Heart right ventricle (tissue), 16 donors: Measurements from ENCODE around the gene WASL. TPM values are rescaled to one million over a fixed set of nuclear protein-coding genes. Genes with fewer than 3 reads are reported as not detected.

Experiments
- ATAC-seq, 8 donors: fragments of 200-7000 bp; cut with Tn5 transposase; one replicate each; pipeline ENCODE4 v1.9.1; 2020; ENCODE audit warnings: mild to moderate bottlenecking in 8 of 8, moderate library complexity in 8 of 8, moderate number of reproducible peaks in 1 of 8
- DNase-seq, 2 donors: peaks; one replicate each; pipeline ENCODE4 v3.0.0-alpha.2; 2020
- H3K27ac ChIP-seq, 10 donors: fragments of 200-600 bp; sonication (generic) in 2 of 10; one replicate each; pipeline versions ENCODE4 v1.5.0 to v1.8.0; 2020 to 2022; ENCODE audit warnings: mild to moderate bottlenecking in 3 of 10
- H3K27me3 ChIP-seq, 7 donors: fragments of 200-600 bp; one replicate each; pipeline ENCODE4 v1.8.0; 2021 to 2022; ENCODE audit warnings: mild to moderate bottlenecking in 2 of 7
- H3K36me3 ChIP-seq, 9 donors: fragments of 200-600 bp; sonication (generic) in 1 of 9; one replicate each; pipeline versions ENCODE4 v1.5.0 to v1.8.0; 2020 to 2022; ENCODE audit warnings: mild to moderate bottlenecking in 2 of 9
- H3K4me1 ChIP-seq, 9 donors: fragments of 200-600 bp; sonication (generic) in 1 of 9; one replicate each; pipeline versions ENCODE4 v1.5.0 to v1.8.0; 2020 to 2022; ENCODE audit warnings: mild to moderate bottlenecking in 4 of 9
- H3K4me3 ChIP-seq, 10 donors: fragments of 200-600 bp; sonication (generic) in 2 of 10; one replicate each; pipeline versions ENCODE4 v1.5.0 to v1.8.0; 2020 to 2022; ENCODE audit warnings: mild to moderate bottlenecking in 7 of 10, moderate library complexity in 2 of 10
- H3K9me3 ChIP-seq, 11 donors: fragments of 200-600 bp in 10 of 11; sonication (generic) in 2 of 11; one replicate each; pipeline versions ENCODE4 v1.5.0 to v1.8.0; 2013 to 2022; ENCODE audit warnings: mild to moderate bottlenecking in 2 of 11, control low read depth in 1 of 11, moderate library complexity in 1 of 11
- WGBS, 2 donors: extraction: QIAGEN DNeasy Blood & Tissue Kit; methylation state at CpG; one replicate each; pipeline ENCODE4 v1.1.7; 2013; ENCODE audit warnings: inconsistent platforms in 1 of 2; 5-methylcytosine and 5-hydroxymethylcytosine counted together
- intact Hi-C, 10 donors: fragments of 100-400 bp; cut with DNase I; formaldehyde crosslinking; loops; one replicate each; pipeline versions ENCODE4 v1.11.1 to v1.14.2; 2022
- polyA plus RNA-seq, 2 donors: library from polyadenylated mRNA; stranded (reverse); fragments of 200-250 nt; gene quantifications; one replicate each; pipeline ENCODE4 v1.2.3, GENCODE V29; 2013
- total RNA-seq, 10 donors: library from RNA; stranded (reverse); fragmentation: NEBNext Ultra II Directional in 3 of 10; extraction: Animal tissue kit (Norgen Biotek cat#: 25700) in 3 of 10; gene quantifications; one replicate each; pipeline versions ENCODE4 v1.2.1 to v1.2.4, GENCODE V29; 2021 to 2023
- TF ChIP-seq, protein P1 (sequence below), 9 donors: fragments of 200-600 bp; sonication (generic) in 2 of 9; IDR thresholded peaks; one replicate each; pipeline versions ENCODE4 v1.5.0 to v1.8.0; 2021 to 2022; ENCODE audit warnings: antibody characterized with exemption in 9 of 9, mild to moderate bottlenecking in 5 of 9, moderate library complexity in 1 of 9
- donor health status: Arrhythmogenic right ventricular cardiomyopathy.
- donor health status: ischemic (EF 13 %, LVEDD 7.1; RV severe dilation, severe dysfunction).
- donor health status: healthy with polysubstance abuse.
- donor health status: DM: no; HTN: yes; CAD: no.
- donor health status: DM: no; HTN: no; CAD: no.
- donor health status: ischemic (EF 25% LVEDD 6.9; RV normal size, moderate dysfunction).
- donor health status: ischemic (EF 25% LVEDD 5.7; RV mildly dilated, moderate dysfunction).
- donor health status: healthy.
- donor health status: DM: yes; HTN: yes; CAD: no.
- donor health status: Ischemic cardiomyopathy.
- donor health status: ischemic (EF 35%, LVEDD 5.7; RV mildly dilated, moderate dysfunction).
- donor health status: nonischemic (EF 11% LVEDD 7.7; RV severe dilation, severe dysfunction).
- donor health status: DM: yes; HTN: yes; CAD: no.
- donor health status: PGD.
- donor health status: ischemic (EF 29% LVEDD 5.4; RV normal size, mild dysfunction).
- donor health status: nonischemic (EF 23%, LVEDD 6.1; RV moderate dilation, normal function).

Gene WASL
- total and polyA plus RNA-seq, 12 donors: 10.7 to 30.0 (median 24.8) TPM

DNA sequence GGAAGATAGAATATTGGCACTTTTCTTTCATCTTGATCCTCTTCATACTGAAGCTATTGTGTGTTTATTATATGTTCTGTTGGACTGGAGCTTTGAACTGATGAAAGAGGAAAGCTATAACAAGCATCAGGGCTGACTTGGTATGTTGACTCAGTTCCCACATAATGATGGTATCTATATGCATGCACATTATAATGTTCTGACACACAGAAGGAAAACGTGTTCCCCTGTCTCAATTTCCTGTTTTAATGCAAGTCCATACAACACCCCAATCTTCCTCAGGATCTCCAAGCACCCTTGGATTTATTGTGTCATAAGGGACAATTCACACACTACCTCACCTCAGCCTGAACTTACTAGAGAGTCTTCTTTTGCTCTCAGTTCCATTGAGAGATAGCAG lies 8.3 kb upstream of the WASL start:
- TF ChIP-seq, protein P1, sequence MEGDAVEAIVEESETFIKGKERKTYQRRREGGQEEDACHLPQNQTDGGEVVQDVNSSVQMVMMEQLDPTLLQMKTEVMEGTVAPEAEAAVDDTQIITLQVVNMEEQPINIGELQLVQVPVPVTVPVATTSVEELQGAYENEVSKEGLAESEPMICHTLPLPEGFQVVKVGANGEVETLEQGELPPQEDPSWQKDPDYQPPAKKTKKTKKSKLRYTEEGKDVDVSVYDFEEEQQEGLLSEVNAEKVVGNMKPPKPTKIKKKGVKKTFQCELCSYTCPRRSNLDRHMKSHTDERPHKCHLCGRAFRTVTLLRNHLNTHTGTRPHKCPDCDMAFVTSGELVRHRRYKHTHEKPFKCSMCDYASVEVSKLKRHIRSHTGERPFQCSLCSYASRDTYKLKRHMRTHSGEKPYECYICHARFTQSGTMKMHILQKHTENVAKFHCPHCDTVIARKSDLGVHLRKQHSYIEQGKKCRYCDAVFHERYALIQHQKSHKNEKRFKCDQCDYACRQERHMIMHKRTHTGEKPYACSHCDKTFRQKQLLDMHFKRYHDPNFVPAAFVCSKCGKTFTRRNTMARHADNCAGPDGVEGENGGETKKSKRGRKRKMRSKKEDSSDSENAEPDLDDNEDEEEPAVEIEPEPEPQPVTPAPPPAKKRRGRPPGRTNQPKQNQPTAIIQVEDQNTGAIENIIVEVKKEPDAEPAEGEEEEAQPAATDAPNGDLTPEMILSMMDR (IDR thresholded peaks at IDR 0.05): no peak
- no peak overlapping the region for H3K27ac ChIP-seq
- ATAC-seq: no peak
- no peaks in the 10 kb centered on the region for H3K36me3 ChIP-seq
- no peaks in the 10 kb centered on the region for H3K9me3 ChIP-seq
- intact Hi-C loops: no loop called here
- 65 to 91% methylated on average over 1 of the region's 1 CpG for WGBS, 2 donors
- no peaks in the 10 kb centered on the region for H3K27me3 ChIP-seq
- no peak overlapping the region for H3K4me3 ChIP-seq
- H3K4me1 ChIP-seq: peaks cover 0 to 6% (median 1%) of the 10 kb centered on the region in 9 donors
- no peak for DNase-seq

DNA sequence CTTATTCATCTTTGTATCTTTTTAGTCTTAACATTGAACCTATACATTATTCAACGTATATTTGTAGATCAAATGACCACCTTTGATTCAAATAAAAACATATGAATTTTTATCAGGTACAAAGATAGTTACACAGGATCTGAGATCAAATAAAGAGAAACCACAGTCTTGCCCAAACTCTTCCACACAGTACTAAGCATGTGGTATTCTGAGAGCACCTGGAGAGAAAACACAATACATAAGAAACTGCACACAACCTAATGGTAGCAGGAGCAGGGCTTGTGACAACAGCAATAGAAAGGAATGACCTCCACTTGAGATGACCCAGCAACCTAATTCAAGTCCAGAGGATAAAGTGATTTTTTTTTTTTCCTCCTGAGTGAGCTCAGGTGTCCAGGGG lies 6.5 kb upstream of the WASL start:
- ATAC-seq (no peak), DNase-seq (no peak)
- H3K27me3 ChIP-seq: no peaks in the 10 kb centered on the region
- intact Hi-C loops: no loop called here
- TF ChIP-seq, protein P1 (IDR thresholded peaks at IDR 0.05): no peak
- H3K4me3 ChIP-seq: no peak overlapping the region
- 91 to 99% methylated on average over 1 of the region's 1 CpG for WGBS, 2 donors
- H3K36me3 ChIP-seq: no peaks in the 10 kb centered on the region
- H3K4me1 ChIP-seq: peaks cover 0 to 23% (median 15%) of the 10 kb centered on the region in 9 donors
- H3K9me3 ChIP-seq: no peaks in the 10 kb centered on the region
- no peak overlapping the region for H3K27ac ChIP-seq

DNA sequence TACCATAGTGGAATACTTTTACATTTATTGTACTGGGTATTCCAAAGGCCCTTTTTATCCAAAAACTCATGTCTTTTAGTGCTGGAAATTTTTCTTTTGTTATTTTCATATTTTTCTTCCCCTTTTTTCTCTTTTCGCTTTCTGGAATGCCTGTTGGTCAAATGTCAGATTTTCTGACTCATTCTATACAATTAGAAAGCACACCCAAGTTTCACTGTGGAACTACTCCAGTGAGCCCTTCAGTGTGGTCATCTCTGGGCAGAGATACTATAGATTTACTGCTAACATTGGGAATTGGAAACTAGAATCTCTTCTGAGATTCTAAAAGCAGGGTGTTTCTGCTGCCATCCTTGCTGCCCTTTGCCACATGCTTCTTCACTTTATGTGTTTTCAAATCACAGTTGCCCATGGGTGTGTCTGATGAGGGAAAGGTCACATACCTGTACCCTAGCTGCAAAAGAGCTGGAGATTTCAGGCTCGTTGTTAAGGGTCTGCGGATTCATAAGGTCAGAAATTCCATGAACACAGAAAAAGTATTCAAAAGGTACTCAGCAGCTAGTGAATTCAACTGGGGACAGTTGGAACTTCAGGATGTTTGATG lies 5.6 kb upstream of the WASL start:
- H3K4me3 ChIP-seq: no peak overlapping the region
- H3K9me3 ChIP-seq: no peaks in the 10 kb centered on the region
- TF ChIP-seq, protein P1 (IDR thresholded peaks at IDR 0.05): no peak
- ATAC-seq (no peak), DNase-seq (no peak)
- 92 to 93% methylated on average over 3 of the region's 3 CpGs for WGBS, 2 donors
- no peaks in the 10 kb centered on the region for H3K36me3 ChIP-seq
- no peak overlapping the region for H3K27ac ChIP-seq
- intact Hi-C loops: no loop called here
- H3K27me3 ChIP-seq: no peaks in the 10 kb centered on the region
- H3K4me1 ChIP-seq: peaks cover 0 to 32% (median 23%) of the 10 kb centered on the region in 9 donors

DNA sequence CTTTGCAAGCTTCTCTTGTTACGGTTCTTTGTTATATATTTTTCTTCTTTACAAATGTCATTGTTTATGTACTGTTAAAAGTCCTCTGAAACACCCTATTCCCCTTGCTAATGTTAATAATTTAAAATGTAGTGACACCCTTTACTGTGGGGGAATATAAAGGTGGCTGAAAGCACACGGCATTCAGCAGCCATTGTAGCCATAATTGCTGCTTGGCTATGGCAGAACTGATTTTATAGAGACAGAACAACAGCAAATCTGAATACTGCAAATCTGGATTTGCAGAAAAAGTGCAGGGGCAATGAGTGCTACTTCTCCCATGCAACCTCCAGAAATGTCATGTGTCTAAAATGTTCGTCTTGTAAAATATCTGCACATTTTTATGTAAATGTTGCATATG lies 3.7 kb upstream of the WASL start:
- intact Hi-C loops: no loop called here
- no peak for ATAC-seq
- no peaks in the 10 kb centered on the region for H3K36me3 ChIP-seq
- no peak for DNase-seq
- no peak overlapping the region for H3K27ac ChIP-seq
- 83 to 84% methylated on average over 3 of the region's 3 CpGs for WGBS, 2 donors
- TF ChIP-seq, protein P1 (IDR thresholded peaks at IDR 0.05): no peak
- peaks cover 0 to 37% (median 23%) of the 10 kb centered on the region in 9 donors for H3K4me1 ChIP-seq
- H3K4me3 ChIP-seq: no peak overlapping the region
- H3K9me3 ChIP-seq: no peaks in the 10 kb centered on the region
- no peaks in the 10 kb centered on the region for H3K27me3 ChIP-seq
